ENCODE measurements around the gene TMCO4.

DNA sequence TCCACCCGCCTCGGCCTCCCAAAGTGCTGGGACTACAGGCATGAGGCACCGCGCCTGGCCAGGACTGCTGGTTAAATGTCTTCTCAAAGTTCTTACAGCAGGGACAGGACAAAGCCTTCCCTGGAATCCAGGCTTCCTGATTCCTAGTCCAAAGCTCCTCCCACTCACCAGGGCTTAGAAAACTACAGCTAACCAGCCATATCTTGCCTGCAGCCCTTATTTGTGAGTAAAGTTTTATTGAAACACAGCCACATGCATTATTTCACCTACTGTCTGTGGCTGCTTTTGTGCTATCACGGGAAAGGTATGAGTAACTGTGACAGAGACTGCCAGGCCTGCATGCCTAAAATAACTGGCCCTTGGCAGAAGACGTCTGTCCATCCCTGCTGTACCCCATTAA lies 24.4 kb downstream of the TMCO4 start:
- TF ChIP-seq POLR2AphosphoS5 (IDR thresholded peaks at IDR 0.05; ENCODE audit: low read depth, low read length) (no peak), TAF1 (IDR thresholded peaks at IDR 0.05; ENCODE audit: borderline replicate concordance, insufficient read depth, low read length) (no peak), SIN3A (IDR thresholded peaks at IDR 0.05; ENCODE audit: borderline replicate concordance, insufficient read depth, low read length) (no peak)

Measured in PFSK-1 (cell line).